HCT116 (cell line): ENCODE data around the gene TPD52L2. TPM values are rescaled to one million over a fixed set of nuclear protein-coding genes. Genes with fewer than 3 reads are reported as not detected.

ENCODE experiments used
- ATAC-seq: fragments of 200-7000 bp; cut with Tn5 transposase; 2 replicates; pipeline ENCODE4 v1.9.1; 2020; ENCODE audit warnings: mild to moderate bottlenecking, moderate library complexity
- BruUV-seq: library from RNA; stranded (reverse); fragments of 400-500 nt; replicated peaks from 2 replicates; lab custom pipeline; 2021; lab: Mats Ljungman, UMichigan
- CTCF ChIA-PET: fragments of 300-600 bp; sonication (Branson Sonifier 250); formaldehyde crosslinking; loops from one replicate; lab custom pipeline; 2021; ENCODE audit warnings: antibody characterized with exemption; lab: Charles Lee
- POLR2A ChIA-PET: fragments of 300-600, 350-600 bp; sonication (Branson Sonifier 250); formaldehyde crosslinking; loops from one replicate; lab custom pipeline; 2021; ENCODE audit warnings: antibody characterized with exemption; lab: Charles Lee
- RAD21 ChIA-PET, 2 experiments: fragments of 300-600 bp; sonication (Branson Sonifier 250); formaldehyde crosslinking; loops; one replicate each; lab custom pipeline; 2023; ENCODE audit warnings: low total read pairs in 2 of 2; ENCODE audit not compliant: uncharacterized antibody in 2 of 2, unreplicated experiment in 2 of 2, low non-redundant PET in 1 of 2; lab: Charles Lee
- DNase-seq: peaks from one replicate; pipeline ENCODE4 v3.0.0-alpha.2; 2010; ENCODE audit warnings: low read depth, low spot score
- H2AFZ ChIP-seq: fragments of 200-600 bp; shearing (Covaris generic), sonication (generic); 2 replicates; pipeline ENCODE4 v1.6.1; 2017; ENCODE audit warnings: low read depth, mixed run types, mixed read lengths, antibody characterized with exemption, low read length; ENCODE audit not compliant: poor library complexity, severe bottlenecking
- H3K27ac ChIP-seq: 2 replicates; pipeline ENCODE4 v1.5.1; 2012; ENCODE audit warnings: low read depth, low read length
- H3K27me3 ChIP-seq: fragments of 200-600 bp; sonication (generic); 2 replicates; pipeline ENCODE4 v1.6.1; 2016; ENCODE audit warnings: mixed run types, low read length, mixed read lengths; ENCODE audit not compliant: insufficient read depth
- H3K36me3 ChIP-seq, 2 experiments: fragments of 200-500 bp in 1 of 2; fragments of 200-600 bp in 1 of 2; sonication (Bioruptor generic) in 1 of 2; sonication (generic) in 1 of 2; 2 replicates each; pipeline versions ENCODE4 v1.5.1 to v1.6.1; 2014 to 2016; ENCODE audit warnings: low read length in 2 of 2, inconsistent platforms in 1 of 2, mixed read lengths in 1 of 2, mixed run types in 1 of 2; ENCODE audit not compliant: insufficient read depth in 2 of 2, control insufficient read depth in 1 of 2
- H3K4me1 ChIP-seq, 2 experiments: fragments of 200-600 bp in 1 of 2; sonication (generic) in 1 of 2; 2 replicates each; pipeline versions ENCODE4 v1.5.1 to v1.6.1; 2012 to 2017; ENCODE audit warnings: low read length in 2 of 2, inconsistent platforms in 1 of 2, mild to moderate bottlenecking in 1 of 2, mixed read lengths in 1 of 2, mixed run types in 1 of 2, moderate library complexity in 1 of 2; ENCODE audit not compliant: insufficient read depth in 2 of 2, control insufficient read depth in 1 of 2
- H3K4me2 ChIP-seq: fragments of 200-600 bp; sonication (generic); 2 replicates; pipeline ENCODE4 v1.6.1; 2017; ENCODE audit warnings: mixed run types, low read length, mixed read lengths
- H3K4me3 ChIP-seq, 2 experiments: fragments of 200-600 bp in 1 of 2; sonication (generic) in 1 of 2; replicated peaks in 1 of 2; 2 replicates each; pipeline ENCODE4 v1.5.1; 2011 to 2016; ENCODE audit warnings: low read length in 2 of 2, control low read depth in 1 of 2, low read depth in 1 of 2, mild to moderate bottlenecking in 1 of 2, mixed read lengths in 1 of 2, mixed run types in 1 of 2
- H3K79me2 ChIP-seq: fragments of 200-600 bp; sonication (generic); 2 replicates; pipeline ENCODE4 v1.6.1; 2017; ENCODE audit warnings: mild to moderate bottlenecking, mixed run types, low read length, moderate library complexity, mixed read lengths; ENCODE audit not compliant: insufficient read depth
- H3K9ac ChIP-seq: fragments of 200-600 bp; sonication (generic); 2 replicates; pipeline ENCODE4 v1.6.1; 2016; ENCODE audit warnings: low read length, mixed read lengths
- H3K9me2 ChIP-seq: fragments of 200-600 bp; sonication (generic), shearing (Covaris generic); 2 replicates; pipeline ENCODE4 v1.6.1; 2017; ENCODE audit warnings: mixed run types, mild to moderate bottlenecking, moderate library complexity; ENCODE audit not compliant: insufficient read depth
- H3K9me3 ChIP-seq, 2 experiments: fragments of 200-500 bp in 1 of 2; fragments of 200-600 bp in 1 of 2; sonication (Bioruptor generic) in 1 of 2; sonication (generic) in 1 of 2; 2 replicates each; pipeline ENCODE4 v1.6.1; 2014 to 2017; ENCODE audit warnings: low read length in 2 of 2, mixed read lengths in 2 of 2, inconsistent platforms in 1 of 2, low read depth in 1 of 2, mild to moderate bottlenecking in 1 of 2, mixed run types in 1 of 2, moderate library complexity in 1 of 2; ENCODE audit not compliant: control insufficient read depth in 1 of 2, insufficient read depth in 1 of 2
- H4K20me1 ChIP-seq: fragments of 200-600 bp; sonication (generic), shearing (Covaris generic); 2 replicates; pipeline ENCODE4 v1.6.1; 2017; ENCODE audit warnings: mixed run types, mild to moderate bottlenecking, moderate library complexity; ENCODE audit not compliant: insufficient read depth
- CEBPB ChIP-seq: IDR thresholded peaks from 2 replicates; pipeline ENCODE4 v1.6.1; 2012; ENCODE audit warnings: low read depth
- ELF1 ChIP-seq: IDR thresholded peaks from 2 replicates; pipeline ENCODE4 v1.6.1; 2012; ENCODE audit warnings: low read depth, borderline replicate concordance
- EZH2phosphoT487 ChIP-seq: fragments of 200-600 bp; IDR thresholded peaks from 2 replicates; pipeline ENCODE4 v1.6.1; 2018; ENCODE audit warnings: antibody characterized with exemption, borderline replicate concordance
- JUND ChIP-seq: IDR thresholded peaks from 2 replicates; pipeline ENCODE4 v1.6.1; 2012
- RAD21 ChIP-seq: IDR thresholded peaks from 2 replicates; pipeline ENCODE4 v1.6.1; 2012; ENCODE audit warnings: low read depth, mild to moderate bottlenecking
- REST ChIP-seq: IDR thresholded peaks from 2 replicates; pipeline ENCODE4 v1.6.1; 2012; ENCODE audit warnings: low read depth
- TCF7L2 ChIP-seq: IDR thresholded peaks from 2 replicates; pipeline ENCODE4 v1.7.0; 2011; ENCODE audit warnings: borderline replicate concordance, inconsistent platforms; ENCODE audit not compliant: insufficient read depth, insufficient read length; ENCODE audit errors: extremely low read depth
- YY1 ChIP-seq: IDR thresholded peaks from 2 replicates; pipeline ENCODE4 v1.6.1; 2011; ENCODE audit warnings: low read length, low read depth, moderate library complexity, mild to moderate bottlenecking; ENCODE audit not compliant: insufficient replicate concordance; ENCODE audit errors: extremely low read depth
- intact Hi-C: fragments of 100-400 bp; cut with micrococcal nuclease; formaldehyde crosslinking; loops from 2 replicates; pipeline ENCODE4 v1.10.0; 2022
- total RNA-seq: library from RNA; stranded (reverse); gene quantifications from one replicate; pipeline ENCODE4 v1.2.1, GENCODE V29; 2021; ENCODE audit not compliant: unreplicated experiment

The TPD52L2 gene
- total RNA-seq, 1 experiment from 2014 or later = 149 TPM

DNA sequence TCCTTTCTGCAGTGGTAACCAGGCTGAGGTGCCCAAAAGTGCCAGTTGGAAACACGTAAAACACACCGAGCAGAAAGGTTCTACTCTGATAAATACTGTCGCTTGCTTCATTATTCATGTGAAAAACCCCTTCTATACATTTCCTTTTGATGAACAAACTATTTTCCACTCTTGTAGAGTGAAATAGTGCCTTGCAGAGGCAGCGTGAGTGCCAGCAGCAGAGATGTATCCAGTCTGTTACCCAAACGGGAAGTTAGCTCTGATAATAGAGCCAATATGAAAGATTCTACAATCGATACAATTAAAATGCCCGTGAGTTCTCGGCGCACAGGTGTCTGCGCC lies 35.5 kb upstream of the TPD52L2 start:
- DNase-seq (no peak), ATAC-seq (no peak)
- Histone ChIP-seq H3K79me2 (0 out of 2 replicates have a peak, but pooled peaks cover 3% of the 10 kb centered on the region), H3K27ac (no peak overlapping the region), H3K4me3 (no peak overlapping the region), H3K27me3 (no peaks in the 10 kb centered on the region), H3K4me2 (peak overlapping the region; percentile 61; the same call in 1 of the 2 replicates), H3K9me3 (no peaks in the 10 kb centered on the region), H2AFZ (no peak overlapping the region), H4K20me1 (no peaks in the 10 kb centered on the region), H3K9me2 (no peaks in the 10 kb centered on the region), H3K9ac (no peak overlapping the region), H3K36me3 (no peaks in the 10 kb centered on the region), H3K4me1 (peaks cover 10 to 38% of the 10 kb centered on the region in 2 experiments)
- RAD21 ChIA-PET = no interaction called here
- POLR2A ChIA-PET = no interaction called here
- intact Hi-C loops = no loop called here
- CTCF ChIA-PET = no interaction called here
- TSS peak; percentile 70 for BruUV-seq
- TF ChIP-seq TCF7L2 = no peak
- no peak for TF ChIP-seq RAD21
- TF ChIP-seq EZH2phosphoT487 = no peak
- TF ChIP-seq YY1 = no peak
- no peak for TF ChIP-seq CEBPB
- no peak for TF ChIP-seq JUND
- TF ChIP-seq REST = no peak
- no peak for TF ChIP-seq ELF1
